ENCODE data around the gene ATG7. TPM values are rescaled to one million over a fixed set of nuclear protein-coding genes. Genes with fewer than 3 reads are reported as not detected.

ATG7 gene
- total RNA-seq, 1 donor from 2014 or later = 42.5 TPM

DNA sequence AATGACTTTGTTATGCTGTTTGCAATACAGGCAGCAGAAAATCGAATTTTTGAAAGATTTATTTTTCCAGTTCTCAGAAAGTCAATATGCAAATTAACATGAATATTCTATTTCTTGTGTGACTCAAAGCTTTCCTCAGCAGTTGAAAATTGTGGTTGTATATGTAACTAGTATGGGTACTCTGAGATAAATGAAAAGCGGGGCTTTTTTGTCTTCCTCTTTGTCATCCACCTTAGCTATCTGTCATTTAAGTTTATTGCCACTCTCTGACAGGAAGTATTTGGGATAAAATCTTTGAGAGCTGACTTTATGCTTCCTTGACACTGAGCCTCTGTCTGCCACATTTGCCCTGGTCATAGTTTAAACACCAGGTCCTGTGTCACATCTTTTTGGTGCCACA lies 91.5 kb downstream of the ATG7 start:
- H3K27ac Mint-ChIP-seq (ENCODE audit: unreplicated experiment) = no peak overlapping the region
- TF ChIP-seq, protein P1, sequence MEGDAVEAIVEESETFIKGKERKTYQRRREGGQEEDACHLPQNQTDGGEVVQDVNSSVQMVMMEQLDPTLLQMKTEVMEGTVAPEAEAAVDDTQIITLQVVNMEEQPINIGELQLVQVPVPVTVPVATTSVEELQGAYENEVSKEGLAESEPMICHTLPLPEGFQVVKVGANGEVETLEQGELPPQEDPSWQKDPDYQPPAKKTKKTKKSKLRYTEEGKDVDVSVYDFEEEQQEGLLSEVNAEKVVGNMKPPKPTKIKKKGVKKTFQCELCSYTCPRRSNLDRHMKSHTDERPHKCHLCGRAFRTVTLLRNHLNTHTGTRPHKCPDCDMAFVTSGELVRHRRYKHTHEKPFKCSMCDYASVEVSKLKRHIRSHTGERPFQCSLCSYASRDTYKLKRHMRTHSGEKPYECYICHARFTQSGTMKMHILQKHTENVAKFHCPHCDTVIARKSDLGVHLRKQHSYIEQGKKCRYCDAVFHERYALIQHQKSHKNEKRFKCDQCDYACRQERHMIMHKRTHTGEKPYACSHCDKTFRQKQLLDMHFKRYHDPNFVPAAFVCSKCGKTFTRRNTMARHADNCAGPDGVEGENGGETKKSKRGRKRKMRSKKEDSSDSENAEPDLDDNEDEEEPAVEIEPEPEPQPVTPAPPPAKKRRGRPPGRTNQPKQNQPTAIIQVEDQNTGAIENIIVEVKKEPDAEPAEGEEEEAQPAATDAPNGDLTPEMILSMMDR (IDR thresholded peaks at IDR 0.05) = no peak
- peaks cover 15% of the 10 kb centered on the region for H3K4me1 Mint-ChIP-seq (ENCODE audit: unreplicated experiment)
- peaks cover 49% of the 10 kb centered on the region for H3K36me3 Mint-ChIP-seq (ENCODE audit: unreplicated experiment)
- H3K4me3 Mint-ChIP-seq (ENCODE audit: unreplicated experiment) = no peak overlapping the region
- H3K9me3 Mint-ChIP-seq (ENCODE audit: unreplicated experiment) = no peaks in the 10 kb centered on the region
- no peaks in the 10 kb centered on the region for H3K27me3 Mint-ChIP-seq (ENCODE audit: unreplicated experiment)
- DNase-seq (ENCODE audit: extremely low spot score, unreplicated experiment) = no peak

DNA sequence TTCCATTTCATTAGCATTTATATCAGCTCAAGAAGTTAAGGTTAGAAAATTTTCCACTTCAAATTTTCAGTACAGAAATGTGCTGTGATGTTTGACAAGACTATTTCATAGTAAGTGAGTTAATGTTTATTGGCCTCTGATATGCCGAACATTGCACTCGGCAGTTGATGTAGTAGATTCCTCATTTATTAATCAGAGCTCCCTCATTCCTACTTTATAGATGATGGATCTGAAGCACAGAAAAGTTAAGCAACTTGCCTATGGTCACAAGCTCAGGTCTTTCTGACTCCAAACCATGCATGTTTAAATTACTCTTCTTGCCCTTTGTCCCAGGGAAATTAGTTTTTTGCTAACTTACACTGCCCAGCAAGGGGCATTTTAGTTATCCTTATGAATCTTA lies 92.0 kb downstream of the ATG7 start:
- no peaks in the 10 kb centered on the region for H3K9me3 Mint-ChIP-seq (ENCODE audit: unreplicated experiment)
- no peaks in the 10 kb centered on the region for H3K27me3 Mint-ChIP-seq (ENCODE audit: unreplicated experiment)
- peaks cover 15% of the 10 kb centered on the region for H3K4me1 Mint-ChIP-seq (ENCODE audit: unreplicated experiment)
- TF ChIP-seq, protein P1 (IDR thresholded peaks at IDR 0.05) = no peak
- no peak for DNase-seq (ENCODE audit: extremely low spot score, unreplicated experiment)
- H3K36me3 Mint-ChIP-seq (ENCODE audit: unreplicated experiment) = peaks cover 49% of the 10 kb centered on the region
- no peak overlapping the region for H3K27ac Mint-ChIP-seq (ENCODE audit: unreplicated experiment)
- no peak overlapping the region for H3K4me3 Mint-ChIP-seq (ENCODE audit: unreplicated experiment)

DNA sequence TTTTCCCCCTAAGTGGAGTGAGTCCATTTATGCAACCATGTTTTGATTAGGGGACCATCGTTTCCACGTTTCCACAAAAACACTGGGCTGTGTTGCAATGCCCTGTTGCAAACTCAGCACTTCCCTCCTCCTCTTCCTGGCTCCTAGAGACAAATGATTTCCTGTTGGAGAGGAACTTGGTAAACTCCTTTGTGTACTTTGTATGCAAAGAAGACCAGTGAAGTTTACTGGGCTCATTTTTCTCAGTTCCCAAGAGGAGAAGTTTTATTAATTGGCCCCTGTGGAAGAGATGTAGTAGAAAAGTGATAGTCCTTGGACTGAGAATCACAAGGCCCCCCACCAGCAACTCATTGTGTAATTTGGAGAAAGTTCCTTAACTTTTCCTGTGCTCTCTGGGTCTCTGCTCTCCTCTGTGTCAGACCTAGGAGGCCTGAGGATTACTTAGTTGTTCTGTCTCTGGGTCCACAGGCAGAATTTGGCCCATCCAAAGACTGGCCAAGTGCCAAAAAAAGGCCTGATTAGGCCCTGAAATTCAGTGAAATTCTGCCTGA lies 95.0 kb downstream of the ATG7 start:
- H3K4me1 Mint-ChIP-seq (ENCODE audit: unreplicated experiment) = peaks cover 23% of the 10 kb centered on the region
- no peak overlapping the region for H3K4me3 Mint-ChIP-seq (ENCODE audit: unreplicated experiment)
- TF ChIP-seq, protein P1 (IDR thresholded peaks at IDR 0.05) = no peak
- no peak for DNase-seq (ENCODE audit: extremely low spot score, unreplicated experiment)
- no peaks in the 10 kb centered on the region for H3K27me3 Mint-ChIP-seq (ENCODE audit: unreplicated experiment)
- H3K27ac Mint-ChIP-seq (ENCODE audit: unreplicated experiment) = peak overlapping the region; percentile 79
- peaks cover 38% of the 10 kb centered on the region for H3K36me3 Mint-ChIP-seq (ENCODE audit: unreplicated experiment)
- H3K9me3 Mint-ChIP-seq (ENCODE audit: unreplicated experiment) = no peaks in the 10 kb centered on the region

DNA sequence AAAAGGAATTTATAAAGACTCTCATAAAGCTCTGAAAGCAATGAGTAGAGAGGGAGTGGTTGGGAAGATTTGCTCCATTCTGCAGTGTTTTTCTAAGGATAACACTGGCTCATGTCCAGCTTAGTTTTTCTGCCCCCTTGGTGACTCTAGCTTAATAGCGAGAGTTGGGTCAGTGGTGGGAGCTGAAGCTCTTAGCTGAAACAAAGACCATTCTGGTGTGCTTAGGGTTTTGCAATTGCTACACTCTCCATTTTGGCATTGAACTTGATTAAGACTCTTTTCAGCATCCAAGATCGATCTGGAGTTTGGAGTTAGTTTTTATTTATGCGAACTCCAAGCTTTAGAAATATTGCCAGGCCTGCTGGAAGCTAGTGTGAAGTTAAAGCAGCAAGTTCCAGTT lies 98.0 kb downstream of the ATG7 start:
- TF ChIP-seq, protein P1 (IDR thresholded peaks at IDR 0.05) = no peak
- H3K36me3 Mint-ChIP-seq (ENCODE audit: unreplicated experiment) = peaks cover 20% of the 10 kb centered on the region
- no peaks in the 10 kb centered on the region for H3K9me3 Mint-ChIP-seq (ENCODE audit: unreplicated experiment)
- H3K4me1 Mint-ChIP-seq (ENCODE audit: unreplicated experiment) = peaks cover 23% of the 10 kb centered on the region
- H3K27ac Mint-ChIP-seq (ENCODE audit: unreplicated experiment) = peak overlapping the region; percentile 3
- no peak overlapping the region for H3K4me3 Mint-ChIP-seq (ENCODE audit: unreplicated experiment)
- no peaks in the 10 kb centered on the region for H3K27me3 Mint-ChIP-seq (ENCODE audit: unreplicated experiment)
- DNase-seq (ENCODE audit: extremely low spot score, unreplicated experiment) = no peak

DNA sequence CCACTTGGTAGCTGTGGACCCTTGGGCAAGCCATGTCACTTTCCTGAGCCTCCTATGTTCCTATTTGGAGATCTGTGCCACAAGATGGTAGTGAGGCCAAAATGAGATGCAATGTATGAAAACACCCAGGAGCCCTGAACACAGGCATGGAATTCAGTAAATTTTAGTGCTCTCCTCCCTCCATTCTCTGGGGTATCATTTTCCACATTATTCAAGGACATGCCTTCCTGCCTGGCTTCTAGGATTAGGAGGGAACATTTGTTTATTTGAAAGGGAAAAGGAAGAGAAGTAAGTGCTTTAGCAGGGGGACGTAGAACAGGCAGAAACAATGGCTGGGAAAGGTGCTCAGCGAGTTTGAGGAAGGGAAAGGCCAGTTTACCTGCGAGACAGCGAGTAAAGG lies 98.8 kb downstream of the ATG7 start:
- Mint-ChIP-seq H3K27ac (ENCODE audit: unreplicated experiment) (no peak overlapping the region), H3K4me1 (ENCODE audit: unreplicated experiment) (peaks cover 23% of the 10 kb centered on the region), H3K4me3 (ENCODE audit: unreplicated experiment) (no peak overlapping the region), H3K9me3 (ENCODE audit: unreplicated experiment) (no peaks in the 10 kb centered on the region), H3K27me3 (ENCODE audit: unreplicated experiment) (no peaks in the 10 kb centered on the region), H3K36me3 (ENCODE audit: unreplicated experiment) (peaks cover 16% of the 10 kb centered on the region)
- TF ChIP-seq, protein P1 (IDR thresholded peaks at IDR 0.05) = no peak
- DNase-seq (ENCODE audit: extremely low spot score, unreplicated experiment) = no peak

Data from osteocyte (in vitro differentiated cells).